Measurements from ENCODE around the gene KRTAP10-10.

KRTAP10-10 gene

DNA sequence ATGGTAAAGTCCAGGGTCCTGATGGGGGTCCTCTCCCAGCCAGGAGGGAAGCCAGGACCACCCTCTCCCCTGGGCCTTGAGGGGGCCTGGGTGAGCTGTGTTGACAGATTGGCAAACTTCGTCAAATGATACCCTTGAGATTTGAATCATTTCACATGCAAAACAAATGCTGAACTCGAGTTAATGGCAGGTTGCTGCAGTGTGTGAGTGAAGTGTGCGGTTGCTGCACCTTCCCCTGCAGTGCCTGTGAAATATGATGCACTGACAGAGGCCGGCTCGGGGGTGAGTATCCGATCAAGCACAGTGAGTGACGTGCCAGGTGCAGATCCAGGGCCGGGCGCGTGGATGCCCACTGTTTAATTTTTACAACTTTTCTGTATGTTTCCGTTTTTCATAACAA is 50.5 kb downstream of the KRTAP10-10 start:
- no peak overlapping the region for H3K4me3 ChIP-seq (ENCODE audit: low read depth in 1 of 2, low read length in 1 of 2)

More for the DNA sequence above, 50.5 kb downstream of the KRTAP10-10 start:
- no peak overlapping the region for H3K27ac ChIP-seq
- no peaks in the 10 kb centered on the region for H3K36me3 ChIP-seq
- no peaks in the 10 kb centered on the region for H3K9me3 ChIP-seq
- H3K27me3 ChIP-seq = peaks cover 34% of the 10 kb centered on the region
- TF ChIP-seq, protein P1, sequence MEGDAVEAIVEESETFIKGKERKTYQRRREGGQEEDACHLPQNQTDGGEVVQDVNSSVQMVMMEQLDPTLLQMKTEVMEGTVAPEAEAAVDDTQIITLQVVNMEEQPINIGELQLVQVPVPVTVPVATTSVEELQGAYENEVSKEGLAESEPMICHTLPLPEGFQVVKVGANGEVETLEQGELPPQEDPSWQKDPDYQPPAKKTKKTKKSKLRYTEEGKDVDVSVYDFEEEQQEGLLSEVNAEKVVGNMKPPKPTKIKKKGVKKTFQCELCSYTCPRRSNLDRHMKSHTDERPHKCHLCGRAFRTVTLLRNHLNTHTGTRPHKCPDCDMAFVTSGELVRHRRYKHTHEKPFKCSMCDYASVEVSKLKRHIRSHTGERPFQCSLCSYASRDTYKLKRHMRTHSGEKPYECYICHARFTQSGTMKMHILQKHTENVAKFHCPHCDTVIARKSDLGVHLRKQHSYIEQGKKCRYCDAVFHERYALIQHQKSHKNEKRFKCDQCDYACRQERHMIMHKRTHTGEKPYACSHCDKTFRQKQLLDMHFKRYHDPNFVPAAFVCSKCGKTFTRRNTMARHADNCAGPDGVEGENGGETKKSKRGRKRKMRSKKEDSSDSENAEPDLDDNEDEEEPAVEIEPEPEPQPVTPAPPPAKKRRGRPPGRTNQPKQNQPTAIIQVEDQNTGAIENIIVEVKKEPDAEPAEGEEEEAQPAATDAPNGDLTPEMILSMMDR (IDR thresholded peaks at IDR 0.05) = no peak
- H3K4me1 ChIP-seq (ENCODE audit: control insufficient read depth in 1 of 2, insufficient read depth in 1 of 2, low read depth in 1 of 2, low read length in 1 of 2) = no peaks in the 10 kb centered on the region
